Stimulated activated CD8-positive, alpha-beta memory T cell treated with anti-CD3 and anti-CD28 coated beads, Interleukin-4, amount 100 ng/mL, for 1 hour (primary cell): Measurements from ENCODE around the gene PIGU.
A peak's percentile ranks its signal among the peaks of the same experiment; 100 is the strongest.
"Not testable (repeated sequence)": the region's sequence is repeated elsewhere in the genome, so short reads cannot be mapped to it uniquely, and the experiment has no call there.

Source experiments
- DNase-seq, 2 donors: peaks; one replicate each; pipeline ENCODE4 v3.0.0-alpha.2; 2020; ENCODE audit warnings: low read depth in 2 of 2, low spot score in 1 of 2

PIGU gene

DNA sequence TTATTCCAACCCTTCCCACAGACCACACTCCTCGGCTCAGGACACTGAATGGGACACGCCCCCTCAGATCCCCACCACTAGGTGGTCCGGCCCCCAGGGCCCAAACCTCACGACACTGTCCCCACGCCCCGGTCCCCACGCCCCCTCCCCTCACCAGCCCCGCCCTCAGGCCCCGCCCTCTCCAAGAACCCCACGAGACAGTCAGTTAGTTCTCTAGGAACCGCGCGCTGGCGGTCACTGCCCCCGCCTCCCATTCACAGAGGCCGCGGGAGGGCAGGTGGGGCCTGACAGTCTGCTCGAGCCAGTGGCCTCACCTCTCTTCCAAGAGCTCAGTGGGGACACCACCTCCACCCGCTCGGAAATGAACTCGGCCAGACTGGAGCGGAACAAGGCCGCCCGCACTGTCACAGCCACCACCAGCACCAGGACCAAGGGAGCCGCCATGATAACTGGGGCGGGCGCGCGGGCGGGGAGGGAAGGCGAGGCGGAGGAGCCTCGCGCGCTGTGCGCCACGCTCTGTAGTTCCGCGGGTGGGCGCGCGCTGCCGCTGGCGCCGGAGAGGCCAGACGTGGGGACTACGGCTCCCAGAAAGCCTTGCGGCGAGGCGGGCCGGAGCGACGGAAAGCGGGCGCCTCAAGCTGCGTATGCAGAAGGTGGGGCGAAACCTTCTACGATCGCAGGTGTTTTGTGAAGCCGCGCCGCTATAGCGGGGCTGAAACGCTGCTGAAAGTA, at the start of gene PIGU:
PIGU (minus strand) TSS at position 451 of the 732 bp plus-strand sequence; CDS start at position 444, 7 bp downstream.
- peak; percentile 86 to 92 for DNase-seq

DNA sequence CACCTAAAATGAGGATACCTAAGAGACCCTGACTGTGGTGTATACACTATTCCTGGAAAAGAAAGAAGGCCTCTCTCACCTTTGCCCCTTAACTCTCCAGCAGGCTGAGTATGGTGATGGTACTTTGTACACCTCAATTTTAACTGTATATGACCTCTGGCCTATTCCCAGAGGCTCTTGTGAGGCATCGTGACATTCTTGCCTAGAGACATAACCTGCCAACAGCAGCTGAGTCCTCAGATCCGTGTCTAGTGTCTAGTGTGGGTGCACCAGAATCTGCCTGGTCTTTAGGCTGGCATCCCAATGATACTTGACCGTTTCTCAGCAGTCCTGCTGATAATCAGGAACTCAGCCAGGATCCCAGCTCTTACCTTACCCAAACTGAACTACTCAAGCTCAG, 47.3 kb upstream of the PIGU start:
- DNase-seq, result no peak

DNA sequence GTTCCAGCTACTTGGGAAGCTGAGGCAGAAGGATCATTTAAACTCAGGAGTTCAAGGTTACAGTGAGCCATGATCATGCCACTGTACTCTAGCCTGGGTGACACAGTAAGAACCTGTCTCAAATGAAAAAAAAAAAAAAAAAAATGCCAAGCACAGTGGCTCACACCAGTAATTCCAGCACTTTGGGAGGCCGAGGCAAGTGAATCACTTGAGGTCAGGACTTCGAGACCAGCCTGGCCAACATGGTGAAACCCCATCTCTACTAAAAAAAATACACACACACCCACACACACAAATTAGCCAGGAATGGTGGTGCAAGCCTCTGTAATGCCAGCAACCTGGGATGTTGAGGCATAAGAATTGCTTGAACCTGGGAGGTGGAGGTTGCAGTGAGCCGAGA, 45.7 kb upstream of the PIGU start:
- not testable (repeated sequence) for DNase-seq

GRCh38 chr20:34720266-34720665, 43.4 kb upstream of the PIGU start:
- no peak for DNase-seq

GRCh38 chr20:34719242-34720017, 42.5 kb upstream of the PIGU start:
- DNase-seq, result not testable (repeated sequence)

DNA sequence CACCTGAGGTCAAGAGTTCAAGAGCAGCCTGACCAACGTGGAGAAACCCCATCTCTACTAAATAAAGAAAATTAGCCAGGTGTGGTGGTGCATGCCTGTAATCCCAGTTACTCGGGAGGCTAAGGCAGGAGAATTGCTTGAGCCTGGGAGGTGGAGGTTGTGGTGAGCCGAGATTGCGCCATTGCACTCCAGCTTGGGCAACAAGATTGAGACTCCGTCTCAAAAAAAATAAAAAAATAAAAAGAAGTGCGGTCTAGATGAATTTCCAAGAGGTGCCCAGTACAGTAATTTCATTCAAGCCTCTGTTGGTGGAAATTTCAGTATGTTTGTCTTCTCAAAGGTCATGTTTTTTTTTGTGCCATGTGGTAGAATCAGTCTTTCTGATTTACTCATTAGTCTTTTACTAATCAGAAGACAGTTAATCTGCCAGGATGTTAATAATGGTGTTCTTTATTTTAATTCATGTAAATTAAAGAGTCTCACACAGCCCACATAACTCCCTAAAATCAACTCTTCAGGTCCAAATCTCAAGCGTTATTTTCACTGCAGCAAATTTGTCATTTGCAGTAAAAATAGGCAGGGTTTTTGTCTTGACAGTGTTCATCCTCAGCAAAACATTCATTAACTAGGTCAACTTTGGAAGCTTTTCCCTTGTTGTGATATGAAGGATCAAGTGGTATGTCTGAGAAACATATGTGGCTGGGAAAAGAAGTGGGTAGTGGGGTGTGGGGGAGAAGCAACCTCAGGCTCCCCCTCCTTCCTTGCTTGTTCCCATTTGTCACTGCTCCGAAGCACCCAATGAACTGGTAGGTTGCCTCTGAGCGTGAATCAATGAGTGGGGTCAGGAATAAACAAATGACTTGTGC, 40.6 kb upstream of the PIGU start:
- DNase-seq, result no peak

DNA sequence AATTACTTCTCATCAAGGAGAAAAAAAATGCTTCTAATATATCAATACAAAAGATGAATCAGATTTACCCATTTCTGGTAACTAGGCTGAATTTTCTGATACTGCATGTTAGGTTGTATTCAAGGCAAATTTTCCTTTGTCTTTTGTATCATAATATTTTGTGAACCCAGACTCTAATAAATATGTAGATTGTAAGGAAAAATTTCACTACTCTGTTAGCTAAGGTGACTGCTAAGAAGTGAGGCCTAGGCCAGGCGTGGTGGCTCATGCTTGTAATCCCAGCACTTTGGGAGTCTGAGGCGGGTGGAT, 40.0 kb upstream of the PIGU start:
- no peak for DNase-seq

DNA sequence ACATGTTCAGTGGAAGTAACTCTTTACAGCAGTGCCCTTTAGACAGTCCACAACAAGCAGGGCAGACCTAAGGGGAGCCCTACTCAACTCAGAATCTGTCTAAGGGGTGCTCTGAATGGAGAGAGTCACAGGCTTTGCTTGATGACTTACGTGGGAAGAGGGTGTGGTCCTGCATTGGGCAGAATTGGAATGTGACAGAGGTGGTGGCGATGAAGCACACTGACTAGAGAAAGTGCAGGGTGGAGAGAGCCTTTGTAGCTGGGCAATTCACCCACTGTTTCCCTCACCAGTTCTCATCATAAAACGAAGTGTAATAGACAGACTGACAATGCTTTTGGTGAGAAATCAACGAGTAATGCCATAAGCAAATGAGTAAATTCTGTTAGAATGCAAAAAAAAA, 38.5 kb upstream of the PIGU start:
- no peak for DNase-seq

GRCh38 chr20:34713944-34714515, 37.1 kb upstream of the PIGU start:
- DNase-seq, result not testable (repeated sequence)

- no peak for DNase-seq
These were observed 36.5 kb upstream of the PIGU start for GRCh38 chr20:34713194-34713943.

DNA sequence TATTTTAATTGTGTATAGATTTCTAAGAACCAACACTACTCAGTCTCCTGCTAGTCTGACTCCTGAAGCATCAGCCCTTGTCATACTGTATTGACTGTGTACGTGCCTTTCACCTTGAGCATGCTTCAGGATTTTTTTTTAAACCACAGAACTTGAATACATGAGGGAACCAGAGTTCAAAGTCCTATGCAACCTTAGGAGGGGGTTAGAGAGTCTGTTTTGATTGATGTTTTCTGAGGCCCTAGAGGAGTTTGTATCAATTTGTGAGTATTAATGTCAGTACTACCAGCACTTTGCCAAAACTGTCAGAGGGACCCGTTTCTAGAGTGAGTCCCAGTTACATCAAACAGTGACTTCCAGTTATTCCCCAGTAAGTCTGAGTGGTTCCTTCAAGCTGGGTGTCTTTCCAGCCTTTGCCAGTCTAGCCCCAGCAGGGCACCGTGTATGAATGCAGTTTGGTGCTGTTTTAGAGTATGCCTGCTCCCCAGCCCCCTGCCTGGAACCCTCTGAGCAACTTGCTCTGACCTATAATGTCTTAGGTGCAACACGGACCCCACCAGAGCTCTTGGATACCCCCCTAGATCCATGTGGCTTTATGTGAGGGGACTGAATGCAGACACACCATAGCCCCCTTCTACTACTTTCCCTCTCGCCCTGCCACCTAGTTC, 35.8 kb upstream of the PIGU start:
- no peak for DNase-seq

DNA sequence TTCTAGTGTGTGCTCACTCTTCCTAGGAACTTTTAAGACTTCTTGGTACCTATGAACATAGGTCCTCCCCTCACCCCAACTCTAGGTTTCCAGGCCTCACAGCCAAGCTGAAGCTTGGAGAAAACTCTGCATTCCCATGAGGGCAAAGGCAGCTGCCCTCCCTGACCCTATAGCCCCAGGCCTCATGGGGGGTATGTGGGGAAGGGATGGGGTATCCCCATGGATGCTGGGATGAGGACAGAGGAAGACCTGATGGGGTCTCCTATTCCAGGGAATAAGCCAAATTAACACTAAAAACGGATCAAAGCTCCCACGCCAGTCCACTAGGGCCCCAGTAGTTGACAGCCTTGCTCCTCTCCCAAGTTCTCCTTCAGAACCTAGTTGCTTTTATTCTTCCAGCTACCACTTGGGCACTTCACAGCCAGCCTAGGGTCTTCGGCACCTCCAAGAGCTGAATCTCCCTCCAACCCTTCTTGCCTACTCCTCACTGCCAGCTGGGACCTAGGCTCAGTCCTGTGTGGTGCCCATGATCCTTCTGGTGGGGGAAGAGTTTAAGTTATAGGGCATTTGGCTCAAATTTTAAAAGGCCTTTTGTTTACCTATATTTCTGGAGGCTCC, 35.0 kb upstream of the PIGU start:
- DNase-seq, result no peak

DNA sequence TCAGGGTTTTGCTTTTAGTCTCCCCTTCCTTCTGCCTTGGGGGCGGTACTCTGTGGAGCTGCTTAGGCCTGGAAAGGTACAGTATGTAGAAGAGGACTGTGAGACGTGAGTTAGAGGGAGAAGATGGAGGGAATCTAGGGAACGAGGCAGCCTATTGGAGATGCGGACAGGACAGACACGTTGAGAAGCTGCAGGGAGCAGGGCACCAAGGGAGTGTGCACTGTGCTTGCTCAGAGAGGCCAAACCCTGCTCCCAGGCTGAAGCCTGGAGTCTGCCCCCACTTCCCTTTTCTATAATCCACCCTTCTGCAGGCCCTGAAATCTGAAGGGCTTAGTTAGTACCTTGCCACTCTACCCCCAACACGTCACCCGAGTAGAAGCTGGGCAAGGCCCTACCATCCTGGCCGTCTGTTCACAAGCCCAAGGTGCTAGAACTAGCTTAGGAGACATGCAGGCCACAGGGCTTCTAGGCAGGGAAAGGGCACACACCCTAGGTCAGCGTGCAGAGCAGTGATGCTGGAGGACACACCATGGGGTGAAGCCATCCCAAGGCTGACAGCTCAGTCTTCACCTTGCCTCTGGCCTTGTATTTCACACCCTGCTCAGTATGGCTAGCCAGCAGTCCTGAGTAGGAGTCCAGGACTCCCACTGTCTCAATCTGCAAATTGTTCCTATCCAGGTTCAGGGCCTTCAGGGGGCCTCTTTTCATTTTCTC, 34.1 kb upstream of the PIGU start:
- no peak for DNase-seq

DNA sequence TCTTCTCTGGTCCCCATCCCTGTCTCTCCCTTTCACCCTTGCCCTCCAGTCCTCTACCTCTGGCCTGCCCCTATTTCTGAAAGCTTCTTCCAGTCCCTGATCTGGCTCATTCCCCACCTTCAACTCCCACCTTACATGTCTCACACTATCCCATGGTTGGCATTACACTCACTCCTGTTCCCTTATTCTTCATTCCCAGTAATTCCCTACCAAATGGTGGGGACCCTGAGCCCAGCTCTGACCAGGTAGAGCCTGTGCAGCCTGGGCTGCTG, 33.6 kb upstream of the PIGU start:
- no peak for DNase-seq

DNA sequence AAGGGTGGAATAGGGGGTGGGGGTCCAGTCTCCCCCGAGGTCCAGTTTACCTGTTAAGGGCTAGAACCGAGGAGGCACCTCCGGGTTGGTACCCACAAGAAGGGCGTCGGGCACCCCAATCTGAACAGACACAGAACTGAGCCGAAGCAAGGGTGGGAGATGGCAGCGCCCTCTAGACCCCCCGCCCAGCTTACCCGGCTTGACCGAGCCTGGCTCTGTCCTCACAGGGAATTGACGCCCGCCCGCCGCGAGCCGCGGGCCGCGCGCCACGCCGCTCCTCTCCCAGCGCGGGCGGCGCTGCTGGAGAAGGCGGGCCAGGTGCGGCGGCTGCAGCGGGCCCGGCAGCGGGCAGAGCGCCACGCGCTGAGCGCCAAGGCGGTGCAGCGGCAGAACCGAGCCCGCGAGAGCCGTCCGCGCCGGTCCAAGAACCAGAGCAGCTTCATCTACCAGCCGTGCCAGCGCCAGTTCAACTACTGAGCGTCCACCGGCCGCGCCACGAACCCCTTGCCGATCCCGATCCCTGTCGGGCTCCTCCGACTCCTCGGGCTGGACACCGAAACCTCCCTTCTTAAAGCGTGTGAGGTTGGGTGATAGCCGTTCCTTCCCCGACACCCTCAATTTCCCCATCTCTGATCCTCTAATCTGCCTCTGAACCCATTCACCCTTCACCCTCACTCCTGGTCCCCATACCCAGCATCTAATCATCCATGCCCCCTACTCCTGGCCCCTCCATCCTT, 33.1 kb upstream of the PIGU start:
- peak; percentile 24 to 48 for DNase-seq

GRCh38 chr20:34709044-34709830, 32.3 kb upstream of the PIGU start:
- peak; percentile 52 to 55 for DNase-seq

GRCh38 chr20:34708621-34709043, 31.7 kb upstream of the PIGU start:
- DNase-seq, result peak in 1 of 2 donors; percentile 21
